OCI-LY7 (cell line): ENCODE data around the gene LHFPL2. TPM values are rescaled to one million over a fixed set of nuclear protein-coding genes. Genes with fewer than 3 reads are reported as not detected.

Experiments
- BruUV-seq: library from RNA; stranded (reverse); fragments of 400-500 nt; replicated peaks from 2 replicates; lab custom pipeline; 2021; lab: Mats Ljungman, UMichigan
- CTCF ChIA-PET: fragments of 300-600 bp; sonication (Branson Sonifier 250); formaldehyde crosslinking; loops from one replicate; lab custom pipeline; 2022; ENCODE audit warnings: antibody characterized with exemption; ENCODE audit not compliant: unreplicated experiment; lab: Charles Lee
- POLR2A ChIA-PET: fragments of 300-600 bp; sonication (Branson Sonifier 250); formaldehyde crosslinking; loops from one replicate; lab custom pipeline; 2022; ENCODE audit warnings: antibody characterized with exemption; lab: Charles Lee
- DNase-seq: peaks from one replicate; pipeline ENCODE4 v3.0.0-alpha.2; 2015; ENCODE audit warnings: low spot score
- H2AFZ ChIP-seq: fragments of 200-600 bp; sonication (generic), shearing (Covaris generic); 2 replicates; pipeline ENCODE4 v1.6.1; 2014; ENCODE audit warnings: mild to moderate bottlenecking, antibody characterized with exemption, low read length, moderate library complexity
- H3K27ac ChIP-seq: fragments of 200-600 bp; sonication (generic); 2 replicates; pipeline ENCODE4 v1.5.1; 2014; ENCODE audit warnings: mixed run types, low read depth, mild to moderate bottlenecking, moderate library complexity, low read length, inconsistent platforms; ENCODE audit not compliant: poor library complexity, severe bottlenecking
- H3K36me3 ChIP-seq: fragments of 200-600 bp; sonication (generic); 2 replicates; pipeline ENCODE4 v1.6.1; 2014; ENCODE audit warnings: mild to moderate bottlenecking, antibody characterized with exemption, low read length, moderate library complexity, mixed read lengths; ENCODE audit not compliant: insufficient read depth
- H3K4me1 ChIP-seq: fragments of 200-600 bp; sonication (generic); 2 replicates; pipeline ENCODE4 v1.5.1; 2014; ENCODE audit warnings: mild to moderate bottlenecking, low read length; ENCODE audit not compliant: insufficient read depth, poor library complexity, severe bottlenecking
- H3K4me2 ChIP-seq: fragments of 200-600 bp; sonication (generic); 2 replicates; pipeline ENCODE4 v1.6.1; 2014; ENCODE audit warnings: mild to moderate bottlenecking, low read length
- H3K4me3 ChIP-seq: fragments of 200-600 bp; sonication (generic); 2 replicates; pipeline ENCODE4 v1.5.1; 2014; ENCODE audit warnings: mild to moderate bottlenecking, low read depth, low read length; ENCODE audit not compliant: poor library complexity, severe bottlenecking
- H3K79me2 ChIP-seq: fragments of 200-600 bp; sonication (generic); 2 replicates; pipeline ENCODE4 v1.6.1; 2016; ENCODE audit warnings: low read depth, mild to moderate bottlenecking, low read length, moderate library complexity, mixed read lengths; ENCODE audit not compliant: insufficient read depth
- H3K9me2 ChIP-seq: fragments of 200-600 bp; sonication (generic); 2 replicates; pipeline ENCODE4 v1.6.1; 2016; ENCODE audit warnings: mild to moderate bottlenecking, low read length, mixed read lengths; ENCODE audit not compliant: insufficient read depth
- H3K9me3 ChIP-seq: fragments of 200-600 bp; sonication (generic); 2 replicates; pipeline ENCODE4 v1.6.1; 2014; ENCODE audit warnings: mild to moderate bottlenecking, mixed run types, low read length, mixed read lengths
- H4K20me1 ChIP-seq: fragments of 200-600 bp; sonication (generic); 2 replicates; pipeline ENCODE4 v1.6.1; 2014; ENCODE audit warnings: mild to moderate bottlenecking, antibody characterized with exemption, low read length, moderate library complexity, mixed read lengths; ENCODE audit not compliant: insufficient read depth
- EZH2phosphoT487 ChIP-seq: fragments of 200-600 bp; sonication (generic); IDR thresholded peaks from 2 replicates; pipeline ENCODE4 v1.6.1; 2018; ENCODE audit warnings: low read depth, borderline replicate concordance, mild to moderate bottlenecking, mixed run types, antibody characterized with exemption, low read length, moderate library complexity, mixed read lengths
- intact Hi-C: fragments of 100-400 bp; cut with micrococcal nuclease; formaldehyde crosslinking; loops from one replicate; pipeline ENCODE4 v1.10.0; 2022; ENCODE audit not compliant: unreplicated experiment
- total RNA-seq, 2 experiments: library from RNA; depleted of rRNA in 1 of 2; stranded (reverse); fragments of >200 nt in 1 of 2; shearing (Covaris generic) in 1 of 2; gene quantifications; 2 replicates each; pipeline ENCODE4 v1.2.3, GENCODE V29; 2014 to 2022
- TF ChIP-seq, protein P1 (sequence below): fragments of 200-600 bp; sonication (generic); conservative IDR thresholded peaks from 2 replicates; pipeline ENCODE4 v1.5.1; 2014; ENCODE audit warnings: mild to moderate bottlenecking, antibody characterized with exemption, low read length, moderate library complexity, mixed read lengths

The LHFPL2 gene
- total RNA-seq, 2 experiments from 2014 or later: 12.2 to 24.0 TPM

DNA sequence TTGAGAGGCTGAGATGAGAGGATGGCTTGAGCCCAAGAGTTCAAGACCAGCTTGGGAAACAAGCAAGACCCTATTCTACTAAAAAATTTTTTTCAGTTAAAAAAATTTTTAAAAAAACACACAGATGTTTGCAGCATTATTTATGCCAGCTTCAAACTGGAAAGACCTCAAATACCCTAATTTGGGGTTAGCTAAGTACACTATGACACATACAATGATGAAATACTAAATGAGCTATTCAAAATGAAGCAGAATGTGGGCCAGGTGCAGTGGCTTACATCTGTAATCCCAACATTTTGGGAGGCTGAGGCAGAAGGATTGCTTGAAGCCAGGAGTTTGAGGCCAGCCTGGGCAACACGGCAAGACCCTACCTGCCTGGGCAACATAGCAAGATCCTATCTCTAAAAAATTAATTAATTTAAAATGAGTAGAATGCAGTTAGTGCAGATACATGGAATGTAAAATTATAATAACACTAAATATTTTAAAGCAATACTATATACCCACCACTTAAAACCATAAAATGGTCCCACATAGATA is 44.9 kb downstream of the LHFPL2 start:
- Histone ChIP-seq H3K4me3 (no peak overlapping the region), H3K79me2 (no peaks in the 10 kb centered on the region), H3K27ac (no peak overlapping the region), H3K9me2 (no peaks in the 10 kb centered on the region), H3K36me3 (peaks cover 6% of the 10 kb centered on the region), H3K9me3 (no peaks in the 10 kb centered on the region), H3K4me1 (no peaks in the 10 kb centered on the region), H4K20me1 (no peaks in the 10 kb centered on the region), H2AFZ (no peak overlapping the region), H3K4me2 (no peak overlapping the region)
- no peak for TF ChIP-seq EZH2phosphoT487
- POLR2A ChIA-PET: interaction anchor here (0.5 to 1.1 kb wide), 3 partner anchors 10 to 809 kb away, joined by 4 read pairs; no protein-coding TSS in a partner anchor
- no TSS peak for BruUV-seq
- no peak for DNase-seq
- intact Hi-C loops: no loop called here
- CTCF ChIA-PET: no interaction called here

DNA sequence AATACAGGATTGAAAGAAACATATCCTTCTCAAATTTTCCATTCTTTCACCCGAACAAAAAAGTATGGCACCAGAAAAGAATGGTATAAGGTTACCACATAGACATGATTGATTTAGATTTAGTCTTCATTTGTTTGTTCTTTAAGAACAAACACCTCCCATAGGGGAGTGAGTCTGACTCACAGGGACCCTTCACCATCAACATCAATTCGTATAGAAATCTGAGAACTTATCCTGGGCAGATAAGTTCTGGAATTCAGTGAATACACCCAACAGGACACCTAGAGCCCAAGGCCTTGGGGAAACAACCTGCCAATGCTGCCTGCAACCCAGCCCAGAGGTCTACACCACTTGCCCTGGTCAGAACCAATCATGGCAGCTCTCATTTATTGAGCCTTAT is 46.2 kb downstream of the LHFPL2 start:
- no peak overlapping the region for H3K27ac ChIP-seq
- no peak for DNase-seq
- ChIA-PET POLR2A (interaction anchor here (0.6 to 1.5 kb wide), 2 partner anchors 12 to 129 kb away, joined by 3 to 5 read pairs; no protein-coding TSS in a partner anchor), CTCF (no interaction called here)
- peaks cover under 1% of the 10 kb centered on the region for H3K36me3 ChIP-seq
- intact Hi-C loops: no loop called here
- BruUV-seq: no TSS peak
- no peaks in the 10 kb centered on the region for H3K4me1 ChIP-seq
- TF ChIP-seq, protein P1, sequence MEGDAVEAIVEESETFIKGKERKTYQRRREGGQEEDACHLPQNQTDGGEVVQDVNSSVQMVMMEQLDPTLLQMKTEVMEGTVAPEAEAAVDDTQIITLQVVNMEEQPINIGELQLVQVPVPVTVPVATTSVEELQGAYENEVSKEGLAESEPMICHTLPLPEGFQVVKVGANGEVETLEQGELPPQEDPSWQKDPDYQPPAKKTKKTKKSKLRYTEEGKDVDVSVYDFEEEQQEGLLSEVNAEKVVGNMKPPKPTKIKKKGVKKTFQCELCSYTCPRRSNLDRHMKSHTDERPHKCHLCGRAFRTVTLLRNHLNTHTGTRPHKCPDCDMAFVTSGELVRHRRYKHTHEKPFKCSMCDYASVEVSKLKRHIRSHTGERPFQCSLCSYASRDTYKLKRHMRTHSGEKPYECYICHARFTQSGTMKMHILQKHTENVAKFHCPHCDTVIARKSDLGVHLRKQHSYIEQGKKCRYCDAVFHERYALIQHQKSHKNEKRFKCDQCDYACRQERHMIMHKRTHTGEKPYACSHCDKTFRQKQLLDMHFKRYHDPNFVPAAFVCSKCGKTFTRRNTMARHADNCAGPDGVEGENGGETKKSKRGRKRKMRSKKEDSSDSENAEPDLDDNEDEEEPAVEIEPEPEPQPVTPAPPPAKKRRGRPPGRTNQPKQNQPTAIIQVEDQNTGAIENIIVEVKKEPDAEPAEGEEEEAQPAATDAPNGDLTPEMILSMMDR: no peak
- TF ChIP-seq EZH2phosphoT487: no peak
- H3K4me2 ChIP-seq: no peak overlapping the region
- H3K79me2 ChIP-seq: no peaks in the 10 kb centered on the region
- H4K20me1 ChIP-seq: no peaks in the 10 kb centered on the region
- no peak overlapping the region for H3K4me3 ChIP-seq
- H3K9me3 ChIP-seq: no peaks in the 10 kb centered on the region
- H3K9me2 ChIP-seq: no peaks in the 10 kb centered on the region
- no peak overlapping the region for H2AFZ ChIP-seq

DNA sequence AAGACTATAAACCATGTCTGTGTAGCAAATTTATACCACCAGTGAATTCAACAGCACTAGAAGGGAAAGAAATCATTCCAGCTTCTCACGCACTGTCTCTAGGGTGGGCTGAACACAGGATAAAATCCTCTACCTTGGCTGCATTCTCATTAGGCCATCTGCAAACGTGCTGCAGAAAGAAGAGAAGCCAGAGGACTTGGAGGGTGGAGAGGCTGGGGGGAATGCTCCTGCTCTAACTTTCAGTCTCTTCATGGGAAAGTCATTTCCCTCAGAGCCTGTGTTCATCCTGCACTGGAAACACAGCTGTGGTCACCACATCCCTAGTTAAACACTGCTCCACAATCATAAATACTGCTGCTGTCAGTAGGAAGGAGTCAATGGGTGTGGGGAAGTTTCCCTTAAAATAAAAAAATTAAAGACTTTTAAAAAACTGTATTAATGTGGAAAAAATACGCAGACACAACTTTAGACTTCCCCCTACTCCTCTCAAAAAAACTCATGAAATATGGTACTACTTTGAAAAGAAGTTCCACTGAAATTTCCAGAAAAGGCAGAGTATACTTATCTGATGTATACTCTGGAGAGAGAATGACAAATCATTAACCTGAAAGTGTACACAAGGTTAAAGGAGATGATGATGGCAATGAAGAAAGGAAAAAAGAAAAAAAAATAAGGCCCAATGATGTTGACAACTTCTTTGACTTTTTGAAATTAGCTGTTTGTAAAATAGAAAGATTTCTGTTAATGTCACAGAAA is 46.8 kb downstream of the LHFPL2 start:
- no peaks in the 10 kb centered on the region for H3K9me3 ChIP-seq
- no peak overlapping the region for H3K4me2 ChIP-seq
- intact Hi-C loops: no loop called here
- H3K27ac ChIP-seq: no peak overlapping the region
- TF ChIP-seq EZH2phosphoT487: no peak
- TF ChIP-seq, protein P1: no peak
- no peak for DNase-seq
- POLR2A ChIA-PET: interaction anchor here (0.6 to 1.5 kb wide), 3 partner anchors 12 to 27 kb away, joined by 3 to 5 read pairs (median 5); no protein-coding TSS in a partner anchor
- BruUV-seq: no TSS peak
- no peak overlapping the region for H3K4me3 ChIP-seq
- no peaks in the 10 kb centered on the region for H4K20me1 ChIP-seq
- CTCF ChIA-PET: interaction anchor here (0.7 to 1.4 kb wide), 2 partner anchors 10 to 12 kb away, joined by 3 to 4 read pairs; no protein-coding TSS in a partner anchor
- no peaks in the 10 kb centered on the region for H3K79me2 ChIP-seq
- H3K4me1 ChIP-seq: no peaks in the 10 kb centered on the region
- H3K36me3 ChIP-seq: no peaks in the 10 kb centered on the region; the same call in 1 of the 2 replicates
- no peak overlapping the region for H2AFZ ChIP-seq
- H3K9me2 ChIP-seq: no peaks in the 10 kb centered on the region
